A204.1 (cell line): Measurements from ENCODE around the gene RPLP2.

Source experiments
- FAIRE-seq: peaks from 2 replicates; lab custom pipeline; 2012; peaks lifted over from hg19 to GRCh38; lab: Jason Lieb, UNC

RPLP2 gene

DNA sequence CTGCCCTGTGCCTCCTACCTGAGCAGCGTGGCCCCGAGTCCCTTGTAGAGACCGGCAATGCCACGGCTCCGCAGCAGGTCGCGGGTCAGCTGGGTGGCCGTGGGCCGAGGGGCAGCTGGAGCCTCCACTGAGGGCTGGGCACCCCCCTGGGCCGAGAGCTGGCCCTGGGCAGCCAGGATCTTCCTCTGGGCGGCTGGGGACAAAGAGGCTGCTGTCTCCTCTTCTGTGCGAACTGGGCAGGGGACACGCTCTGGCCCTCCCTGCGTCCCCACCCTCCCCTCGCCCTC lies 17.3 kb upstream of the RPLP2 start:
- no peak for FAIRE-seq

GRCh38 chr11:792873-793272 lies 16.9 kb upstream of the RPLP2 start:
- FAIRE-seq: no peak

- no peak for FAIRE-seq
Measured at GRCh38 chr11:793556-793955, 16.2 kb upstream of the RPLP2 start.

DNA sequence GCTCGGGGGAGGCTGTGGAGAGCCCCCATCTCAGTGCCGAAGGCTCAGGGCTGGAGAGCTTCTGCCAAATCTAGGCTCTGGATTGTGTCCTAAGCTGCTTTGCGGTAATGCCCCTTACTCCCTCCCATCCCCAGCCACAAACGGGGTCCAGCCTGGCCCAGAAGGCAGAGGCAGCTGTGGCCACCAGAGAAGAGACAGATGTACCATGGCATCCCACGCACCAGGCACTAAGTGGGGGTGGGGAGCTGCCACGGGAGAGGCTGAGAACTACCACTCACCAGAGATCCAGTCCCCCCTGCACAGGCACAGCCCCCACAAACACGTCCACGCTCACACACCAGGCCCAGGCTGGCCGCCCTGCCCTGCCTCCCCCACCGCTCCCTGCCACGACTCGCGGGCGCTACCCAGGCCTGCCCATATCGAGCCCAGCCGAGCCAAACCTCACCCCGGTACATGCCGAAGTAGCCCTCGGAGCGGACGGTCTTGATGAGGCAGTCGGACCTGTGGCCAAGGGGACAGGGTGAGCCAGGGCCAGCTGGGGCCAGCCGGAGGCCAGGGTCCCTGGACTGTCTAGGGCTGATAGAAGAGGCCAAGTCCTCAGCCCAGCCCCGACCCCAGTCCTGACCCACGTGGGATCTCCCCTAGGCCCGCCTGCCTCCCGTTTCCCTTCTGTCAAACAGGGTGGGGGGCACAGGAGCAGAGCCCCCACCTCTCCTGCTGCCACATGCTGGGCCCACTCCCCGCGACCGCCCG lies 15.6 kb upstream of the RPLP2 start:
- FAIRE-seq: no peak

GRCh38 chr11:794766-795633 lies 14.8 kb upstream of the RPLP2 start:
- no peak for FAIRE-seq

DNA sequence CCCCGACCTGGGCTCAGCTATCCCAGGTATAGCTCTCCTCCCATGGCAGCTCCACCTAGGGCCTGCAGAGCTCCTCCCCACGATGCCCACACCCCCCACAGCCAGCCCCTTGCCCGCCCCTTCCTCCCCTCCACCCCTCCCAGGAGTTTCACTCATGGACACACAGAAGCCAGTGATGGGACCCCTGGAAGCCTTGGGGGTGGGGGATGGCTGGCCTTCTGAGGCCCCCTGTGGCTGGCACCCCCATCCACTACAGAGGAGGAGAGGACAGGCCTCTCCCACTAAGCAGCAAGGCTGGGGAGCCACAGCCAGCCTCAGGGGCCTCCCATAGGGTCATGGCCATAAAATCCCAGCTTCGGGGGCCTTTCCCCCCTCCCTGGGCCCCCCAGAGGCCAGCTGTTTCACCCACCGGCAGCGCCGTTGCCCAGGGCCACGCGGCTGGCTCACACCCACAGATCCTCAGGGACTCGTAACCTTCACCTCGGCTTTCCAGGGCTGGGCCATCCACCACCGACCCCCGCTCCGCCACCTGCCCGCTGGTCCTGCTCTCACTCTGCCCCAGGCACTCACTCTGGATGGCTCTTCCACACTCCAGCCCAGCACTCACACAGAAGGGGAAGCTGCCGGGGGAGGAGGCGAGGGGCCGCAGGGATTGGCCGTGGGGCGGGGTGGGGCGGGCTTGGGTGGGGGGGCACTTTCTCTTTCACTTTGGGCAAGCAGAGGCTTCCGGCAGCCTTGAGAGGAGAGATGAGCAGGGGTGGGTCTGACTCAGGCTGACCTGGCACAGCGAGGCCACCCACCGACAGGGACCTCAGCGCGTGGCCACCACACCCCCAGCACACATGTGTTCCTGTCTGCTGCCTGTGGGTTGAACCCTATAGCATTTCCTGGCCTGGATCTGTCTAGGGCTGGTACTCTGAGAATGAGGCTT lies 13.9 kb upstream of the RPLP2 start:
- FAIRE-seq: no peak

GRCh38 chr11:796565-797295 lies 13.0 kb upstream of the RPLP2 start:
- no peak for FAIRE-seq

- no peak for FAIRE-seq
Measured at GRCh38 chr11:797296-798092, 12.3 kb upstream of the RPLP2 start.

DNA sequence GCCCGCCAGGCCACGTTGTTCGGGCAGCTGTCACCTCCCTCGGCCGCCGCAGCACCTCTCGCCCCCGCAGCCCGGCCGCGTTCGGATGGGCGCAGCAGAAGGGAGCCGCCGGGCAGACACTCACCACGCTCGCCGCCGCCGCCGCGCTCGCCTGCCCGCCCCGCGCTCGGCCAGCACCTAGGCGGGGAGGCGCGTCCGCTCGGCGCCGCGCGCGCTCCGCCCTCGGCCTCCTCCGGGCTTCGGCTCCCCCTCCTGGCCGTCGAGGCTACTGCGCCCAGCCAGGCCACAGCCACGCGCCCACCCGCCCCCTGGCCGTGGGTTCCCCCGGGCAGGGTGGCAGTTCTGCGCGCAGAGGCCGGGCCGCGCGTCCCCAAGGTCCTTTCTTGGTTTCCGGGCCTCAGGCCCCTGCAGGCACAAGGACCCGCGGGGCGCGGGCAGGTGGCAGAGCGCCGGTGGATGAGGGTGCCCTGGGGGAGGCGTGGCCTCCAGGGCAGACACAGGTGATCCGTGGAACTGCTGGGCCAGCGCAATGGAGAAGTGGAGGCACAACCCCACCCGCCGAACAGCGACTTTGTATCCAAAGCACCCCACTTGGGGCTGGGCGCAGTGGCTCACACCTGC lies 11.6 kb upstream of the RPLP2 start, which contains the start of gene SLC25A22:
TSS of gene SLC25A22 (minus strand) at position 189 of the 621 bp plus-strand sequence. CDS start 3,275 bp downstream, outside the sequence.
- no peak for FAIRE-seq

DNA sequence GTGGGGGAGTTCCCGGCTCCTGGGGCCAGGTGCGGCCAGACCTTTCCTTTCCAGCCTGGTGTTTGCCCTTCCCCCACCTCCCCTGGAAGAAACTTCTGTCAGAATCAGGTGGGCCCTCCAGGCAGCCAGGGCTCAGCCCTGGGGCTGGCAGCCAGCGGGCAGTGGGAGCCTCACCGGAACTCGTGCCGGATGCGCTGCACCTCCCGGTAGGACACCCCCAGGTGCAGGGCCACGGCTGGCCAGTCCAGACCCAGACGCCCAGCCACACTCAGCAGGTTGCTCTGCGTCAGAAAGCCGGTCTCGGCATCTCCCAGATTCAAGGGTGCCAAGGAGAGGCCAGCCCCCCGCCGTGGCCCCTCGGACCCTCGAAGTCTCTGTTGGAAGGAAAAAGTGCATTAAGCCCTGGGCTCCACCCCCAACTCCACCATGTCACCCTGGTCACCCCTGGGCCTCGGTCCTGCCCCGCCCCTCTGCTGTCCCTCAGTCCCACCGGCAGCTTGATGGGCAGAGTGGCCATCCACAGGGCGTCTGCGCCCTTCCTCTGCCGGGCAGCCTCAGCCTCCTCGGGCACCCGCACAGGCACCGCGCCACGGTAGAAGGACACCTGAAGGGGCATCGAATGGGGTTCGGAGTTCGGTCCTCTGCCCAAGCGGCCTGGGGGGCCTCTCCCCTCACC lies 10.0 kb upstream of the RPLP2 start:
- no peak for FAIRE-seq

- no peak for FAIRE-seq
Measured at GRCh38 chr11:800473-800872, 9.3 kb upstream of the RPLP2 start.

- no peak for FAIRE-seq
Measured at GRCh38 chr11:801097-801780, 8.5 kb upstream of the RPLP2 start.

- FAIRE-seq: no peak
Measured at GRCh38 chr11:802018-802617, 7.6 kb upstream of the RPLP2 start.

GRCh38 chr11:802693-803466 lies 6.9 kb upstream of the RPLP2 start:
- FAIRE-seq: no peak

DNA sequence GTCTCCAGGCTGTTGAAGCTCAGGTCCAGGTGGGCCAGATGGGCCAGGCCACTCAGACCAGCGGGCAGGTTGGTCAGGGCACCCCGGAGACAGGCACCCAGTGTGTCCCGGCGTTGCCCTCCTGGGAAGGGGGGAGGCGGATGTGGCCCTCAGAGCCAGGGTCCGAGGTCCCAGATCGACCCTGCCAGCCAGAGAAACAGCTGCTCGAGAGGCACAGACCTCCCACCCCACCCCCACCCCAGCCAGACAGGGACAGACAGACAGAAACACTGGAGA lies 6.4 kb upstream of the RPLP2 start:
- FAIRE-seq: no peak

GRCh38 chr11:803770-804598 lies 5.8 kb upstream of the RPLP2 start:
- no peak for FAIRE-seq

- FAIRE-seq: no peak
Measured at GRCh38 chr11:804599-804964, 5.2 kb upstream of the RPLP2 start.
